ENCODE results near the gene POU6F2.

Gene POU6F2

GRCh38 chr7:39414224-39415035, 436.7 kb downstream of the POU6F2 start:
- DNase-seq = peak; percentile 39

- no peak for DNase-seq
Measured at GRCh38 chr7:39415091-39415787, 437.5 kb downstream of the POU6F2 start.

DNA sequence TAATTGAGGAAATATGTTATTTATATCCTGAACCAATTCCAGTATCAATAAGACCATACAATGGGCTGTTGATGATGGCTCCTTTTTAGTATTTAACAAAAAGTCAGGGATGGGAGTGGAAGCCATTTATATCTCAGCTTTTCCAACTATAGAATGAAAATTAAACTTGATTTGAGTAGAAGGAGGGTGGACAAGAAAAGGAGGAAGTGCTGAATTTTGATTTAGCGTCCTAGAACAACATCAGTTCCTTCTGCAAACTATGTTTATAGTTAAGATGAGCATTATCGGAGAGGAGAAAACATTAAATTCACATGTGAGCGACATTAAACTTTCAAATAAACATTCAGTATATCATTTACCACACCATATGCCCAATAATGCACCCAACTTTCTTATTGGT, 439.2 kb downstream of the POU6F2 start:
- DNase-seq = no peak

- no peak for DNase-seq
Measured at GRCh38 chr7:39417642-39418041, 439.9 kb downstream of the POU6F2 start.

GRCh38 chr7:39421251-39421650, 443.5 kb downstream of the POU6F2 start:
- DNase-seq = no peak

GRCh38 chr7:39421661-39422060, 444.0 kb downstream of the POU6F2 start:
- no peak for DNase-seq

DNA sequence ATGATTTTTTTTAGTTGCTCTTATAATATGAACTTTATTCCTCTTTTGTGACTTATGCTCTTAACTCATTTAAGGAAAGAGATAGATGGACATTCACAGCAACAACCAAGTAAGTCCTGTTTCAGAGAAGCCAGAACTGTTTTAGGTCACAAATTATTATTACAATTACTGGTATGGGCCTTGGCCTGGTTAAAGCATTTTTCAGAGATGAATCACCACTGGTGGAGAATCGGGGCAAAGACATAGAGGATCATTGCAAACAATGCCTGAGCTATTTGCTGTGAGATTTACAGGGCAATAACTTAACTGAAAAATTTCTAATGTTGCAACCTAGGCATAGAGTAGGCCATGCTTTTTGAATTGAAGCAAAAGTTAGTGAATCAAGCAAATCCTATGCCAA, 450.5 kb downstream of the POU6F2 start:
- DNase-seq = no peak

- DNase-seq = no peak
Measured at GRCh38 chr7:39429421-39429820, 451.7 kb downstream of the POU6F2 start.

DNA sequence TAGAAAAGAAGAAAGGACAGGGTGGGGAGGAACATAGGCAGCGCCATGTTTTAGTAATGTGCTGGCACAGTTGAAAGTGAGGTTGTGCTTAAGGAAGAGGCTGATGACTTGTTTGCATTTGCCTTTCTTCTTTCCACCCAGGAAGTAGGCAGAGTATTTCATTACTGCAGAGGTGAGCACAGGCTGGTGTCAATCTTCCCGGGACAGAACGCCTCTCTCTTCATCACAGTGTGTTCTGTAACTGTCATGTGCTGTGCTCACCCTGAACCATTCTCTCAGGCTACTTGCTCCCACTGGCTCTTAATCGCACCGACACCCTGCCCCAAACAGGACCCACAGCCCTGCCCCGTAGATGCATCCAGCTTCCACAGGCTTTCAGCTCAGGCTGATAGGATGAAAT, 452.7 kb downstream of the POU6F2 start:
- no peak for DNase-seq

- DNase-seq = no peak
Measured at GRCh38 chr7:39430909-39431641, 453.4 kb downstream of the POU6F2 start.

DNA sequence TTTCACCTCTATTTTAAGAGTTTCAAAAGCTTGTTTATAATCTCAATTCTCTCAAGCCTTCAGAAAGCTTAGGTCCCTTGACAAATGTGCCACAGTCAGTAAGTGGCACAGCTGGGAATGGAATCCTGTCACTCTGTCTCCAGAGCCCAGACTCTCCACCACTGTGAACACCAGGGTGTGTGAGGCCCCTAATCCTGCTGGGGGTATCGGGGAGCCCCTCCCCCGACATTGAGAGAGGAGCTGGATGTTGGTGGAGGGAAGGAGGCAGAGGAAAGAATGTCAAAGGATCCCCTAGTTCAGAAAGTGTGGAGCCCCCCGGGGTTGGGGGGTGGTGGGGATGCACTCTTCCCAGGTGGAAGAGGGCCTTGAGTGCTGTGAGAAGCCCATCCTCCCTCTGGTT, 454.7 kb downstream of the POU6F2 start:
- DNase-seq = no peak

- DNase-seq = no peak
Measured at GRCh38 chr7:39432807-39433416, 455.2 kb downstream of the POU6F2 start.

DNA sequence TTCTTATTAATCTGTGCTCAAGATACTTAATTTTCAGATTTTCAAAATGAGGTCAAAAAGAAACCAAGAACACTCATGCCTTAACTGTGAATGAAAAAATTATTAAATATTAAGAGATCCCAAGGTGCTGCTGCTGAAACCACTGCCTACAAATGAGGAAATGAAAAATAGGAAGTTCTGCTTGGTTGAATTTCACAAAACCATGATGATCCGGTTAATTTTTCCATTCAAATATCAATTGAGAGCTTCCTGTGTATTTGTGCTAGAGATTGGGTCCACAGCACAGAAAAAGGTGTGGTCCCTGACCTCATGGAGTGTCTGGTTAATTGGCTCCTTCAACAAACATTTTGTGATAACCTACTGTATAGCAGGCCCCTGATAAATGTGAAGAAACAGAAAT, 455.8 kb downstream of the POU6F2 start:
- DNase-seq = no peak

DNA sequence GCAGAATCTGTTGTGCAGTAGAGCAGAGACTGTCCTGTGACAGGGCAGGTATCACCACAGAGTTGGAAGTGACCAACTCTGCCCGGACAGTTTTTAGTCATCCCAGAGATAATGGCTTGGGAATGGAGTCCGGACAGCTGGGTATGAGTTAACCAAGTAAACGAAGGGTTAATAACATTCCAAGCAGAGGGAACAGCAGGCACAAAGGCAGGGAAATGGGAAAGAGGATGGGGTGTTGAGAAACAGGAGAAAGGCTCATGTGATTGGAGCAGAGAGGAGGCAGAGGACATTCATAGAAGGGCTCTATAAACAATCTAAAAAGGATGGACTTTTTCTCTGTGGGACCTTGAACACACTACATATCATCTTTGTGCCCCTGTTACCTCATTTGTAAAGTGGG, 456.3 kb downstream of the POU6F2 start:
- no peak for DNase-seq

- no peak for DNase-seq
Measured at GRCh38 chr7:39446546-39446945, 468.8 kb downstream of the POU6F2 start.

DNA sequence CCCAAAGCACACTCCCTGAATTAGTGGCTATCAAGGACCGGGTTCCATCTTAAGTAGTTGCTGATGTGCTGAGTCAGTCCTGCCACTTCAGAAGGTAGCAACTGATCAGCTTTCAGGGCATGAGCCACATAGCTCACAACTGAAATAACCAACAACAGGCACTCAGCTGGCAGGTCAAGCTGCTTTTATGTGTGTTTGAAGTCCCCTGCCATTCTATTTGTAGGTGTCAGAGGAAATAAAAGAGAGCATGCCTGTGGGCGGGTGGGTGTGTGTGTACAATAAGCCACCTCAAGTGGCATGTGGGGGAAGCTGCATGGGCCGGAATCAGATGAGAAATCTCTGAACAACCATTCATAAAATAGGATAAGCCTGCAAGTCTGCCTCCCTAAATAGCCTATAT, 474.2 kb downstream of the POU6F2 start:
- no peak for DNase-seq

GRCh38 chr7:39453743-39454355, 476.1 kb downstream of the POU6F2 start:
- peak; percentile 5 for DNase-seq

DNA sequence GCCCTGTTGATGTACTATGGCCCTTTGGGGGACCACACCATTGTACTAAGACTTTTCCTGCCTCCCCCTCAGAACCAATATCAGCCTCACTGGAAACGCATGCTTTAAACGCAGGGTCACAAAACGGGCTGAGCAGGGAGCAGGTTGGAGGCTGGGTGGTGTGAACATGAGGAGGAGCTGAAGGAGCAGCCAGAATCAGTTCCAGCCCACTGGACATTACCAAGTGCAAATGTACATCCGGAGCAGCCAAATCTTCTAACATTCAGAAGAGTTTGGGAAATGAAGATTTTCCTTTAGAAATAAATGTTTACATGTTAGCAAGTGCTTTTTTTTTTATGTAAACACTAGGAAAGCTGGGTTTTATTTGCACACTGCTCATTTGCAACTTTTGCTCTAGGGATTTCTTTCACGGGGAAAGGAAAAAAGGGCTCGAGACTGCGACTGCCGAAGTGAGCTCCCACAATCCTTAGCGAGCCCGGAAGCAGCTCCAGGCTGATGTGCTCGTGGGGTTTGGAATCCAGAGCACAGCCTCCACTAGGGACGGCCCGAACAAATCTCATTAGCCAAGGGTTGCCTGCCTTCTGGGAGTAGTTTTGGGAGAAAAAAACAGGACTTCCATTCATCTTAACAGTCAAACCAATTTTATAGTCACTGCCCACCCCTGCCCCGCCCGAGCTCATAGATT, 480.5 kb downstream of the POU6F2 start:
- no peak for DNase-seq

GRCh38 chr7:39459636-39460035, 481.9 kb downstream of the POU6F2 start:
- no peak for DNase-seq

DNA sequence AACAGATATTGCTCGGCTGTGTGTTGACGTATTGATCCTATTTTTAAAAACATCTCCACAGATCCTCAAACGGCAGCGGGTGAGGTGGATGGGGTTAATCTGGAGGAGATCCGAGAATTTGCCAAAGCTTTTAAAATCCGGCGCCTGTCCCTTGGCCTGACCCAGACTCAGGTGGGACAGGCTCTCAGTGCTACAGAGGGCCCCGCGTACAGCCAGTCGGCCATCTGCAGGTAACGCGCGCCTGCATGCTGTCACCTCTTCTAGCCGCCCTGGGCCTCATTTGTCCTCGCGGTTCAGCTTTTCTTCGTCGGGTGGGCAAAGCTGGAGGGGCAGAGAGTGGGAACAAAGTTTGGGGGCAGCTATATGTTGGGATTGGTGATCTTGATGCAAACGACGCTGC, 482.8 kb downstream of the POU6F2 start:
- DNase-seq = no peak

- no peak for DNase-seq
Measured at GRCh38 chr7:39461263-39461820, 483.6 kb downstream of the POU6F2 start.

GRCh38 chr7:39463252-39463651, 485.5 kb downstream of the POU6F2 start:
- DNase-seq = no peak
